Dermis blood vessel endothelial cell (primary cell): ENCODE results near the gene DUSP22. TPM values are rescaled to one million over a fixed set of nuclear protein-coding genes. Genes with fewer than 3 reads are reported as not detected.
A peak's percentile ranks its signal among the peaks of the same experiment; 100 is the strongest.
"Not testable (repeated sequence)": the region's sequence is repeated elsewhere in the genome, so short reads cannot be mapped to it uniquely, and the experiment has no call there.

Experiments used
- DNase-seq: peaks from one replicate; pipeline ENCODE4 v3.0.0; 2010
- total RNA-seq: library from RNA; depleted of rRNA; stranded (reverse); fragments of >200 nt; gene quantifications from 2 replicates; pipeline ENCODE4 v1.2.3, GENCODE V29; 2014

DUSP22 gene, protein sequence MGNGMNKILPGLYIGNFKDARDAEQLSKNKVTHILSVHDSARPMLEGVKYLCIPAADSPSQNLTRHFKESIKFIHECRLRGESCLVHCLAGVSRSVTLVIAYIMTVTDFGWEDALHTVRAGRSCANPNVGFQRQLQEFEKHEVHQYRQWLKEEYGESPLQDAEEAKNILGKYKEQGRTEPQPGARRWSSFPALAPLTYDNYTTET
- total RNA-seq = 40.8 and 44.3 TPM in 2 replicates

DNA sequence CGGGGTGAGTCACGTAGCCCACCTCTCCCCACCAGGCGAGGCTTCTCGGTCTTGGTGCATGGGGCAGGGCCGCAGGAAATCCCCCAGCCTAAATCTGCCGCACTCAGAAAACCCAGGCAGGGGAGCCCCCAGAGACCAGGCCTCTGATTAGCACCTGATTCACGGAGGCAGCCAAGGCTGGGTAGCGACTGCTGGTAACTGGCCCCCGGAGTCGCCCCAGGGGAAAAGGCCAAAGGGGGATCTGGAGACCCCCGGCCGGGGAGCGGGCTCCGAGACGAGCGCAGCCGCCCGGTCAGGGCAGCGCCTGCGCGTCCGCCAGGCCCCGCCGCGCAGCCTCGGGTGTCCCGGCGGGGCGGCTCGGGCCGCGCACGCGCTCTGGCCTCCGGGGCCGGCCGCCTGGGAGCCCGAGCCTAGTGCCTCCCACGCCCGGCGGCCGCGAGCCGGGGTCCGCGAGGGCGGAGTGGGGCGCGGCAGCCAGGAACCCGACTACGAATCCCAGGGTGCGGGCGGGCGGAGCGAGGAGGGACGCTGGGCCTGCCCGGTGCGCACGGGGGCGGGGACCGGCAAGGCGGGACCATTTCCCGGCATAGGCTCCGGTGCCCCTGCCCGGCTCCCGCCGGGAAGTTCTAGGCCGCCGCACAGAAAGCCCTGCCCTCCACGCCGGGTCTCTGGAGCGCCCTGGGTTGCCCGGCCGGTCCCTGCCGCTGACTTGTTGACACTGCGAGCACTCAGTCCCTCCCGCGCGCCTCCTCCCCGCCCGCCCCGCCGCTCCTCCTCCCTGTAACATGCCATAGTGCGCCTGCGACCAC lies at the start of gene DUSP22:
TSS of gene DUSP22 (plus strand) at position 791 of the 809 bp plus-strand sequence. CDS start 53 bp downstream, outside the sequence.
- DNase-seq = peak; percentile 85

- DNase-seq = no peak
Measured at GRCh38 chr6:246352-246751, 45.9 kb upstream of the DUSP22 start.

GRCh38 chr6:247351-247750 lies 44.9 kb upstream of the DUSP22 start:
- no peak for DNase-seq

DNA sequence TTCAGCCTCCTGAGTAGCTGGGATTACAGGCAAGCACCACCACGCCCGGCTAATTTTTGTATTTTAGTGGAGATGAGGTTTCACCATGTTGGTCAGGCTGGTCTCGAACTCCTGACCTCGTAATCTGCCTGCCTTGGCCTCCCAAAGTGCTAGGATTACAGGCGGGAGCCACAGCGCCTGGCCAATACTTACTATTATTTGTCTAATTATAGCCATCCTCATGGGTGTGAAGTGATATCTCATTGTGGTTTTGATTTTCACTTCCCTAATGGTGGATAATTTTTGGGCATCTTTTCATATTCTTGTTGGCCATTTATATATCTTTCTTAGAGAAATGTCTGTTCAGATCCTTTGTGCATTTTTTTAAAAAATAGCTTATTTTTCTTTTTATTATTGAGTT lies 44.2 kb upstream of the DUSP22 start:
- not testable (repeated sequence) for DNase-seq

- DNase-seq = no peak
Measured at GRCh38 chr6:250676-251075, 41.6 kb upstream of the DUSP22 start.

GRCh38 chr6:251920-252319 lies 40.4 kb upstream of the DUSP22 start:
- no peak for DNase-seq

DNA sequence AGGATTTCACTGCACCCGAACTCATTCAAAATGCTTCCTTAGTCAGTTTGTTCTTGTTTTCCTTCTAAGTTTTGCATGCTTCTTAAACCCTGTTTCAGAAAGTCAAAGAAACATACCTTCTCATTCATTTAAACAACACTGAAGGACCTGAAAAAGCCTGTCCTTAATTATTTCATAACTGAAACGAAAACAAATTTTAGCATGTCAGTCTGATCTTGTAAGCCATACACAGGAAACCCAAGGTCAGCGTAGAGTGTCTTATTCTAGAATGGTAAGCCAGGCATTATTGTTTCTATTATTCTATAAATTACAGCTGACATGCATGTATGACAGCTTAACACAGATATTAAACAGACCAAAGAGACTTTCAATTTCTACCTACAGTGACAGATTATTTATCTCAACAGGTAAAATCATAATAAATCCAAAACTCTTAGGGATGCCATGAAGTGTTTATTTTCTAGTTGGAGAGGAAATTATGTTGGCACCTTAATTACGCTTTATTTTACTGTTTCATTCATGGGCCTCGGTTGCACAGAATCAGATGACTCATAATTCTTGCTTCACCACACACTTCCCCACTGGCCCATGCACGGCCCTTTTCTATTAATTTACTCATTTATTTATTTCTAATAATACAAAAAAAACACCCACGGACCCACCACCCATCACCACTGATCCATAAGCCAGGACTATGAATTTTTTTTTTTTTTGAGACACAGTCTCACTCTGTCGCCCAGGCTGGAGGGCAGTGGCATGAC lies 39.3 kb upstream of the DUSP22 start:
- no peak for DNase-seq

DNA sequence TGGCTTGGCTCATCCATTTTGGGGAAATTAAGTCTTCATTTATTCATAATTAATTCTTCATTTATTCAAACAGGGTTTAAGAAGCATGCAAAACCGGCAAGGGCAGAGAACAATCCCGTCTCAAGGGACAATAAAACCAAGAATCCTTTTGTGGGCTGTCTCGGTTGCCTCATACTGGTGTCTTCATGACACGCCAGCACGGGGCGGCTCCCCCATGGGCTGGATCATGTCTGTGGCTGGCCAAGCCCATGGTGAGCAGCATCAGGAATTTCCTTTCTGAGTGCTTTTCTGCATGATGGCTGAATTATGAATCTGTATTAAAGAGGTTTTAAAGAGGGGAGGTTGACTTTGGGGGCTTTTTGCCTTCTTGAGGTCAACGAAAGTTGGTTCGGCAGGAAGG lies 38.3 kb upstream of the DUSP22 start:
- no peak for DNase-seq

GRCh38 chr6:255041-255750 lies 37.1 kb upstream of the DUSP22 start:
- no peak for DNase-seq

DNA sequence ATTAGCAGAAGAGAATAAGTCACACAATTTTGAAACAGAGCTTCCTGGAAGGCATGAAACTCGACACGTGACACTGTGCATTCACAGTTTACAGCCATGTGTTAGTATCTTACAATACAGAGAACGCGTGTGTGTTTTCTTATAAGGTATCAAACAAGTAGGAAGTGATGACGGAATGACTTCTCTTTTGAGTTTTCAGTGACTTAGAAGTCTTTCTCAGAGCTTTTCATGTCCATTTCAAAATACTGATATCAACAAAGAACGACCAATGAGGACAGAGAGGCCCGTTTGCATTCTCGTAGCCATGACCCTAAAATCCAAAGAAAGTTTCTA lies 36.6 kb upstream of the DUSP22 start:
- DNase-seq = no peak

- no peak for DNase-seq
Measured at GRCh38 chr6:256169-256568, 36.1 kb upstream of the DUSP22 start.

DNA sequence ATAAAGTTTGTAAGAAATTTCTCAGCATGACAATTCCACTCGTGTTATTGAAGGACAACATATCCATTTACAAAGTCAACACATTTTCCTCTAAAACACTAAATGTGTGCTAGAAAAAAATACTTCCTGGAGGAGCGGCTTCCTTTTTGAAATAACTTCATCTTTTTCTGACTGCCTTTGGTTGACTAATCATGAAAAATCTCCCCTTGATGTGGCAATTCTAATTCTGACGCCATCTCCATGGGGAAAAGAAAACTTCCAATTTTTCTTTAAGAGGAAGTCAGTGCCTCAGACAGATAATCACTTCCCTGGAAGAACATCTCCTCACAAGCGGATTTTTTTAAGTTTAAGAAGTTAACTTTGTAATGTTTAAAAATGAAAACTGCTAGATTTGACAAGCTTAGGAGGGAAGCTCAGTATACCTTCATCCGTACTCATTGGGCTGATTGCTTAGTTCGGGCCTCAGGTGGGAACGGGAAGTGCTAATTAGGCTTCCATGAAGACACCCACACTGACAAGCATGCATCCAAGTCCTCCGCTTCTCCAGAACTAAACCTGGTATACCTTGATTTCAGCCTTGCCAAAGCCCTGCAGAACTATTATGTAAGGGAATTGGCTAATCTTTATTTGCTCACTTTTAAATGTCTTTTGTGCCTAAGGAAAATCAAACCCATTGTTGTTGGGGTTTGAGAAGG lies 35.1 kb upstream of the DUSP22 start:
- DNase-seq = no peak

DNA sequence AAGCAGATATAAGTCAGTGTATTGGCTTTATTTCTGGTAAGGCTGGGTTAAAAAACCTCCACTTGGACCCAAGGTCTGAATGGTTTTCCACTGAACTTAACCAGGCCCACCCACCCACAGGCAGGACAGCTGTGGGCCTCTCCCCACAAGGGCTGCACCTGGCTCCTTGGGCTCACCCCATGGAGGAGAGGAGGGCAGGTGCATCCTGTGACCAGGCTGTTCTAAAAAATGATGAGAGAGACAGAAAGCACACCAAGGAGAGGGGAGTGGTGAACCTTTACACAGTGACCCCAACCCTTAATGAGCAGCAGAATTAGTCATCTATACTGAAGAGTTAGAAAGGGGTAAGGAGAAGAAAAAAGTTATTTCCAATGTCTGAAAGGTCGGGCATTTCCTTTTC lies 34.5 kb upstream of the DUSP22 start:
- DNase-seq = no peak

GRCh38 chr6:259316-259715 lies 33.0 kb upstream of the DUSP22 start:
- DNase-seq = no peak

DNA sequence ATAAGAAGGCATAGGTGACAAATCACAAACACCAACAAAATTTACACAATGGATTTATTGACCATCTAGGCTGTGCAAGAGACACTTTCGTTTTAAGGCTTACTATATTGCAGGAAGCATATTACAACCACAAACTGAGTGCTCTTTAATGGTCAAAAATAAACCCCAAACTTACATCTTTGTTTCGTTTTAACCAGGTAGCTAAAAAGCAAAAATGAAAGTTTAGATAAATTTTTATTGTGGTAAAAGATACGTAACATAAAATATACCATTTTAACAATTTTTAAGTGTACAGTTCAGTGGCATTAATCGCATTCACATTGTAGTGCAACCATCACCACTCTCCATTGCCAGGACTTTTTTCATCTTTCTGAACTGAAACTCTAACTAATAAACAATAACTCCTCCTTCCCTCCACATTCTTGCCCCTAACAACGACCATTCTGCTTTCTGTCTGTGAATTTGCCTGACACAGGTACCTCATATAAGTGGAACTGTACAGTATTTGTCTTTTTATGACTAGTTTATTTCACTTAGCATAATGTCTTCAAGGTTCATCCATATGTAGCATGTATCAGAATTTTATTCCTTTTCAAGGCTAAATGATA lies 32.3 kb upstream of the DUSP22 start:
- no peak for DNase-seq

GRCh38 chr6:264626-265025 lies 27.7 kb upstream of the DUSP22 start:
- DNase-seq = no peak

DNA sequence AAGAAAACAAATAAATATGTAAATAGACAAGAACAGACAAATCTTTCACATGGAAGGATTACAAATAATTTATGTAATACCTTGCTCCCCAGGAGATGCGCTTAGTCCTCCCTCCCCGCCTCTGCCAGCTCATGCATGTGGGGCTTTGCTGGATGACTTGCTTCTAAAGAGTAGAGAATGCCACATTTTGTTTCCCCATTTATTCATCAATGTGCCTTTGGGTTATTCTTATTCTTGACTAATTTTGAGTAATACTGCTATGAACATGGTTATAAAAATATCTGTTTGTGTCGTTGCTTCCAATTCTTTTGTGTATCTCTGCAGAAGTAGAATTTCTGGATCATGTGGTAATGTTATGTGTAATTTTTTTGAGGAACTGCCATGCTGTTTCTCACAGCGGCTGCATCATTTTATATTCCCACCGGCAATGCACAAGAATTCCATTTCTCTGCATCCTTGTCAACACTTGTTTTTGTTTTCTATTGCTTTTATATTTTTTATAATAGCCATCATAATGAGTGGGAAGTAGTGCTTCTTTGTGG lies 23.8 kb upstream of the DUSP22 start:
- DNase-seq = no peak

GRCh38 chr6:273551-274058 lies 18.7 kb upstream of the DUSP22 start:
- DNase-seq = no peak

DNA sequence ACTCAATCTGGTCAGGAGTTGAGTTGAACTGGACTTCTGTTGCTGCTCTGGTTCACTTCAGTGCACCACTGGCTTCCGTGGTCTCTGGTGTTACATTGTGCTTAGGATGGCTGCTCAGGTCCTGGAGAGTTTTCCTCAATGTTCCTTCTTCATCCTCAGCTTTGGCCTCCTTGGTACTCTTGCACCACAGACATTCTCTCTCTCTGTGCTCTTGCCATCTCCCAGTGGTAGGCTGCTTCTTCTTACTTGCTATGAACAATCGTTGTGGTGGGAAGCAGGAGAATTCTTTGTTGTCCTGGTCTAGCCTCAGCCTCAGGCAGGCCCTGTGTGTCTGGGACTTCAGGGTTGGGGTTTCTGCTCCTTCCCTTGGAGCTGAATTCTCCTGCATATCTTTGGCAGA lies 14.5 kb upstream of the DUSP22 start:
- no peak for DNase-seq

GRCh38 chr6:278494-278893 lies 13.8 kb upstream of the DUSP22 start:
- no peak for DNase-seq

- DNase-seq = no peak
Measured at GRCh38 chr6:279341-280029, 12.8 kb upstream of the DUSP22 start.
